ENCODE results near the gene PMM2.
"Not testable (repeated sequence)": the region's sequence is repeated elsewhere in the genome, so short reads cannot be mapped to it uniquely, and the experiment has no call there.

Gene PMM2

GRCh38 chr16:8797364-8798173 lies at the start of gene PMM2, which contains the start of gene TMEM186:
PMM2 (plus strand) TSS chr16:8797839; CDS start chr16:8797883, 44 bp downstream.
TMEM186 (minus strand) TSS chr16:8797639; CDS start chr16:8797614, 25 bp downstream.
- DNase-seq: peak; percentile 98

GRCh38 chr16:8748944-8749343 lies 48.7 kb upstream of the PMM2 start:
- not testable (repeated sequence) for DNase-seq

DNA sequence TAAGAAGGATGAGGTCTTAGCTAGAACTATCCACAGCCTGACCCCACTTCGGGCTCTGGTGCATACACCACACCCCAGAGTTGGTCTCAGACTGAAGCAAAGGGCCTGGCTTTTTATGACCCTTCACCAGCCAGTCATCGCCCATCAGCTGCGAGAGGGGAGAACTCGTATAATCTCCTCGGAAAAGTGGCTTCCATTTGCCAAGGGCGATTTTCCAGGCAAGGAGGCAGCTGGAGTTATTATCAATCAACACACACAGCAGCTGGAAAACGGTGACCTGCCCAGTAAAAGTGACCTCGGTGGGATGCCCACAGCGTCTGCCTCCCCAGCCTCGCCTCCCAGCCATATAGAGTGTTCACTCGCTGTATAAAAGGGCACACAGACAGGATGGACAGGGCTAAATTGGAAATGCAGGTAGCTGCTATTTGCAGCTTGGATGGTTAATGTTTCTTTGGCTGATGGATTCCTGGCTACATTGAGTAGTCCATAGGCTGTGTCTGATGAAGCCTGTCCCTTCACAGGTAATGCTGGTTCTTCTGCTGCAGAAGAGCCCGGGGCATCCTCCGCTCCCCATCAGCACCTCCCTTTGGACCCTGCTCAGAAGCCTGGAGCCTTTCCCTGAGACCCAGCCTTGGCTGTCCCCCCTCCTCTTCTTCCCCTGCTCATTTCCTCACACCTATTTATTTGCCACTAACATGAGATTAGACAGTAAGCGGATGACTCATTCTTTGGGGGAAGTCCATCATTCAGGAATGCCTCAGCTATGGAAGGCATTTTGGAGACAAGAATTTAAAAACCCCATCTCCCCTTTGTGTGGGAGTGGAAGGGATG lies 45.9 kb upstream of the PMM2 start:
- no peak for DNase-seq

DNA sequence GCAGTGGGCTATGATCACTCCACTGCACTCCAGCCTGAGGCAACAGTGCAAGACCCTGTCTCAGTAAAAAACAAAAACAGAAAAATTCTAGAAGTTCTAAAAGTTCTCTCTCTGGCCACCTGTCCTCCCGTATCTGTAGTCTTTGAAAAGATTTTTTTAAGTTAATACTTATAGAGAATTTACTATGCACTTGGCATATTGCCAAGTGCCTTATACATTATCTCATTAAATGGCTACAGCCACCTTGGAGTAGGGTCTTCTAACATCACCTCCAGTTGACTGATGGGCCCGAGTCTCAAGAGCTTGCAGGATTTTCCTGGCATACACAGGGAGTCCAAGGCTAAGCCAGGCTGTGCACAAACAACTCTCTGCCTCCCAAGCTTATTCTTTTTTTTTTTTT lies 44.9 kb upstream of the PMM2 start:
- no peak for DNase-seq

- no peak for DNase-seq
These were observed 44.1 kb upstream of the PMM2 start for GRCh38 chr16:8753416-8754054.

DNA sequence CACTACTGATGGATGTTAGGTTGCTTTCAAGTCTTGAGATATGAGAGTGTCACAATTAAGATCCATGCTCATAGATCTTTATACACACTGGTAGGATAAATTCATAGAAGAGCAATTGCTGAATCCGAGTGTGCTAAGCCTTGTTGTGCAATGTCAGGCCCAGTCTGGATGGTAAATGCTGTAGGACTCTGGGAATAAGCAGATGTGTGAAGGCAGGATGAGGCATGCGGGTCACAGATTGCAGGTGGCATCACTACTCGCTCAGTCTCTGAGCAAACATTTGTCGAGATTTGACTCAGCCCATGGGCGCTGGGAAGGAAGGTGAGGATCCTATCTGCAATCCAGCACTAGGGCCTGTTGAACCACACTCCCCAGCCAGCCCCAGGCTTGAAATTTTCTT lies 40.9 kb upstream of the PMM2 start:
- DNase-seq: no peak

GRCh38 chr16:8758022-8758421 lies 39.6 kb upstream of the PMM2 start:
- DNase-seq: no peak

DNA sequence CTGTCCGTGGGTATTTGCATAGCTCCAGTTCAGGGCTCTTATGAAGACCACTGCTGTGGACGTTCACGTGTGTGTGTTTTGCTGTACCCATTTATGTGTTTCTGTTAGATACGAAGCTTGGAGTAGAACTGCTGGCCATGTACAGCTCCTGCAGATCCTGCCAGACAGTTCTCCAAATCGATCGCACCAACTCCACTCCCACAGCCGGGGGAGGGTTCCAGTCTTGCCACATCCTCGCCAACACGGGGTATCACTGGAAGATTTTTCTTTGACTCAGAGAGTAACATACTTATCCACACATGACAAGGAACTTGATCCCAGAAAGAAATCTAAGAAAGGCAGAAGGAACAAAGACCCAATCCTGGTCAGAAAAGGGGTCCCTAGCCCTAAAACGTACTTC lies 37.6 kb upstream of the PMM2 start:
- no peak for DNase-seq

- DNase-seq: no peak
These were observed 36.6 kb upstream of the PMM2 start for GRCh38 chr16:8761078-8761477.

- no peak for DNase-seq
These were observed 35.4 kb upstream of the PMM2 start for GRCh38 chr16:8762254-8762653.

DNA sequence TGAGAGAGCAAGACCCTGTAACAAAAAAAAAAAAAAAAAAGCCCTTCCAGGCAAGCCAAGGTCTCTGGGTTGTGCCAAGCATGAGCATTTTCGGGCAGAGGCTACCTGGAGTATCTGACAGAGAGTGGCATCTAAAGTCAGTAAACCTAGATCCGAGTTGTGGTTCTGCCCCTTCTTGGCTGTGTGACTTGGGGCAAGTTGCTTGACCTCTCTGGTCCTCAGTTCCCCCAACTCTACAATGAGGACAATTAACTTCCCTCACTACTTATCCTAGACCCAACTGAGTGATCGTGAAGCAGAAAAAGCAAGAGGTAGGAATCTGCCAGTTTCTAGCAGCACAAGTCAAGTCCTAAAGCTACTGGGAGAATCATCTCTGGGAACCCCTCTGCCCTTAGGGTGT lies 34.6 kb upstream of the PMM2 start:
- no peak for DNase-seq

- no peak for DNase-seq
These were observed 33.7 kb upstream of the PMM2 start for GRCh38 chr16:8763899-8764298.

DNA sequence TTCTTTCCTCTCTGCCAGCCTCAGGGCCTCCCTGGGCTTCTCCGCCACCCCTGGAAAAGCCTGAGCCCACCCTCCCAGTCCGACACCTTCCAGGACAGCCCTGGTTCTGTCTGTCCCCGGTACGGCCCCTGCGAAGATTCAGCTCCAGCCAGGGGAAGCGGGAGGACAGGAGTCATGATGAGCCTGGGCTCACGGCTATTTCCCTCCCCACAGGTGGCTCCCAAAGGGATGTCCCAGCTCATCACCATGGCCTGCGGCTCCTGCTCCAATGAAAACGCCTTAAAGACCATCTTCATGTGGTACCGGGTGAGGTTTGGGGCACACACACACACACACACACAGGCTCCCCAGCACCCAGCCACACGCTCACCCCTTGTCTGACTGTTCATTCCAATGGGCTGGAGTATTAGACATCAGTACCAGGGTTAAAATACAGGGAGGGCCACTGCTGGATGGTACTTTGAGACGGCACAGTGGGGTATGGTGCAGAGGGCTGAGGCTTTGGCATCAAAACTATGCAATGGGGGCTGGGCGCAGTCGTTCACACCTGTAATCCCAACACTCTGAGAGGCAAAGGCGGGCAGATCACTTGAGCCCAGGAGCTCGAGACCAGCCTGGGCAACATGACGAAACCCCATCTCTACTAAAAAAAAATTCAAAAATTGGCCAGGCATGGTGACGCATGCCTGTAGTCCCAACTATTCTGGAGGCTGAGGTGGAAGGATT lies 33.0 kb upstream of the PMM2 start:
- no peak for DNase-seq

- no peak for DNase-seq
These were observed 30.5 kb upstream of the PMM2 start for GRCh38 chr16:8767176-8767575.

DNA sequence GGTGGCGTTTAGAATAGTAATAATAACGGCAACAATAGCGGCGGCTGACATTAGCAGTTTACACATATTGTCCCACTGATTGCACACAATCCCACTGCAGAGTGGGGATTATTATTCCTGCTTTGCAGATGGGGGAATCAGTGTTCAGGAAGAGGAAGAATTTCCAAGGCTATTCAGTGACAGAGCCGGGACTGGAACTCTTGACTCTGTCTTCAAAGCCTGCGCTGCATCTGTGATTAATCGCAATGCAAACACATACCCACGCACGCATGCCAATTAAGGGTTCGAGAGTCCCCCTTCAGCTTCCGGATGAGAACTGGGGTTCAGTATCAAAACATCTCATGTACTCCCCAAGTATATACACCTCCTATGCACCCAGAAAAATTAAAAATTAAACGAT lies 29.4 kb upstream of the PMM2 start:
- DNase-seq: no peak

DNA sequence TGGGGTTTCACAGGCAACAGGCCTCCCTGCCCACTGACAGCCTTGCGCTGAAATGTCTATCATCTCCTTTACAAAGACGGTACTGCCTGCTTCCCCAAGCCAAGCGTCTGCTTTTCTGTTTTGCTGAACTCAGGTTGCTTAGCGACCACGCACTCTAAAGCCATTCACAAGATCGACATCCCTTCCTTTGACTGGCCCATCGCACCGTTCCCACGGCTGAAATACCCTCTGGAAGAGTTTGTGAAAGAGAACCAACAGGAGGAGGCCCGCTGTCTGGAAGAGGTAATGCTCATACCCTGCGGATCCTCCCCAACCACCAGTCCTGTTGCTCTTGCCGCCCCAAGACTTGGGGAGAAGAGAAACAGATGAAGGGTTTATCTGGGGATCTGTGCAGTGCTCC lies 28.9 kb upstream of the PMM2 start:
- no peak for DNase-seq

DNA sequence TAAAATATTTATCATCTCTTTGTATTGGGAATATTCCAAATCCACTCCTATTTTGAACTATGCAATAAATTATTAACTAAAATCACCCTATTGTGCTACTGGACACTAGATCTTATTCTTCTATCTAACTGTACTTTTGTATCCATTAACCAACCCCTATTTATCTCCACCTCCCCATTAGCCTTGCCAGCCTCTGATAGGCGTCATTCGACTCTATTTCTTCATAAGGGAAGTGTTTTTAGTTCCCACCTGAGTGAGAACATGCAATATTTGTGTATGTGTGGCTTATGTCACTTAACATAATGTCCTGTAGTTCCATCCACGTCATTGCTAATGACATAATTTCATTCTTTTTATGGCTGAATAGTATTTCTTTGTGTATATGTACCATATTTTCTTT lies 24.1 kb upstream of the PMM2 start:
- DNase-seq: no peak

GRCh38 chr16:8774208-8774607 lies 23.4 kb upstream of the PMM2 start:
- no peak for DNase-seq

GRCh38 chr16:8775359-8775758 lies 22.3 kb upstream of the PMM2 start:
- DNase-seq: no peak

GRCh38 chr16:8776129-8776584 lies 21.5 kb upstream of the PMM2 start:
- no peak for DNase-seq

DNA sequence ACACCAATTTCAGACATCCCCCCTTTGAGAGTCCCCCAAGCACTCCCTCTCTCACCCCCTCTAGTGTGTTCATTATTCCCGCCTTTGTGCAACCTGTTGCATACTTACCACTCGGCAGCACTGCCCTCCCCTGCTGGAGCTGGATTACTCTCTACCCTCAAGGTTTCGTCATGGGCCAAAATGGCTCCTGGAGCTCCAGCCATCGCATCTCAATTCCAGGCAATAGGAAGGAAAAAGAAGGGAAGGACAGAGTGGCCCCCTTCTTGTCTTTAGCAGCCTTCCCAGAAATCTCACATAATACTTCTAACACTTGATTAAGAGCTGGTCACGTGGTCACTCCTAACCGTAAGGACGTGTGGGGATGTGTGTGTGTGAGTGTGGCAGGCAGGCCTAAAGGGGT lies 20.4 kb upstream of the PMM2 start:
- no peak for DNase-seq

- no peak for DNase-seq
These were observed 15.8 kb upstream of the PMM2 start for GRCh38 chr16:8781797-8782196.

DNA sequence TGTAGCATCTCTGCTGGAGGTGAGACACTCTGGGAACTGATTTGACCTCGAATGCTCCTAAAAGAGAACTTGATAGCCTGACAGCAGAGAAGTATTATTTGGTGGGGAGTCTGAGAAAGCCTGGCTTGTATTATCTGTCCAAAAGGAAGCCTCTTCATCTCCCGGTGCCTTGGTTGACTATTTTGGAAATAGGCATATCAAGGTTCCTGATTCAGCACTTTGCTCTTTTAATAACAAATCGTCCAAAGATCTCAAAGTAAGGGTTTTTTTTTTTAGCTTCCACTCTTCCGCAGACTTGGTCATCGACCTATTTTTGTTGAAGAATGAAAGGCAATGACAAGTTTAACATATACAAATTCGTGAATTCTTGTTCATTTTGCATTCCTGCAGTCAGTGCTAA lies 15.0 kb upstream of the PMM2 start:
- no peak for DNase-seq

All from hippocampal formation (tissue), 2 donors.